GM12878 (cell line): ENCODE data around the gene CCR1. TPM values are rescaled to one million over a fixed set of nuclear protein-coding genes. Genes with fewer than 3 reads are reported as not detected.

ENCODE experiments used
- ATAC-seq: fragments of 200-7000 bp; cut with Tn5 transposase; 3 replicates; pipeline ENCODE4 v1.9.1; 2020; ENCODE audit warnings: mild to moderate bottlenecking, moderate library complexity
- BruUV-seq: library from RNA; stranded (reverse); fragments of 400-500 nt; replicated peaks from 2 replicates; lab custom pipeline; 2021; lab: Mats Ljungman, UMichigan
- CTCF ChIA-PET: fragments of 300-600 bp; sonication (Branson Sonifier 250); formaldehyde crosslinking; extraction: SDS; loops from one replicate; lab custom pipeline; 2021; ENCODE audit warnings: inconsistent platforms; lab: Yijun Ruan, JAX
- POLR2A ChIA-PET: fragments of 350-600 bp; formaldehyde crosslinking; extraction: SDS; loops from one replicate; lab custom pipeline; 2021; ENCODE audit warnings: inconsistent platforms; lab: Charles Lee
- RAD21 ChIA-PET: fragments of 300-600 bp; sonication (Branson Sonifier 250); formaldehyde crosslinking; loops from one replicate; lab custom pipeline; 2023; ENCODE audit warnings: antibody characterized with exemption; ENCODE audit not compliant: unreplicated experiment; lab: Charles Lee
- SMC1A ChIA-PET: fragments of 300-600 bp; sonication (Branson Sonifier 250); formaldehyde crosslinking; loops from one replicate; lab custom pipeline; 2023; ENCODE audit not compliant: unreplicated experiment, uncharacterized antibody; lab: Charles Lee
- DNase-seq: peaks from one replicate; pipeline ENCODE4 v3.0.0-alpha.2; 2011; ENCODE audit warnings: low read depth, low spot score
- FAIRE-seq: peaks from 3 replicates; lab custom pipeline; 2011; peaks lifted over from hg19 to GRCh38; lab: Jason Lieb, UNC
- H2AFZ ChIP-seq: 2 replicates; pipeline ENCODE4 v1.6.0; 2011; ENCODE audit warnings: low read depth, low read length, control low read depth; ENCODE audit not compliant: control insufficient read depth
- H3K27ac ChIP-seq: 2 replicates; pipeline ENCODE4 v1.5.1; 2011; ENCODE audit warnings: control low read depth; ENCODE audit not compliant: control insufficient read depth, insufficient read depth
- H3K27me3 ChIP-seq, 2 experiments: replicated peaks in 1 of 2; 2 replicates each; pipeline versions ENCODE4 v1.6.0 to v1.6.1; 2011; ENCODE audit warnings: low read length in 1 of 2; ENCODE audit not compliant: control insufficient read depth in 2 of 2, insufficient read depth in 2 of 2
- H3K36me3 ChIP-seq, 2 experiments: 2 replicates each; pipeline ENCODE4 v1.5.1; 2011; ENCODE audit warnings: low read length in 1 of 2; ENCODE audit not compliant: control insufficient read depth in 2 of 2, insufficient read depth in 2 of 2
- H3K4me1 ChIP-seq: 2 replicates; pipeline ENCODE4 v1.6.1; 2011; ENCODE audit warnings: mild to moderate bottlenecking, low read length, moderate library complexity, mixed read lengths; ENCODE audit not compliant: control insufficient read depth, insufficient read depth
- H3K4me2 ChIP-seq: 2 replicates; pipeline ENCODE4 v1.6.0; 2011; ENCODE audit warnings: control low read depth; ENCODE audit not compliant: control insufficient read depth, insufficient read depth
- H3K4me3 ChIP-seq: fragments of 200-600 bp; sonication (generic); 2 replicates; pipeline ENCODE4 v1.5.1; 2016
- H3K79me2 ChIP-seq: 2 replicates; pipeline ENCODE4 v1.6.0; 2011; ENCODE audit warnings: low read length; ENCODE audit not compliant: control insufficient read depth, insufficient read depth
- H3K9ac ChIP-seq: 2 replicates; pipeline ENCODE4 v1.8.0; 2011; ENCODE audit warnings: low read length, control low read depth, mixed read lengths; ENCODE audit not compliant: control insufficient read depth, insufficient read depth
- H3K9me3 ChIP-seq: replicated peaks from 3 replicates; pipeline ENCODE4 v1.5.1; 2011; ENCODE audit warnings: mild to moderate bottlenecking, low read length; ENCODE audit not compliant: control insufficient read depth, insufficient read depth
- H4K20me1 ChIP-seq: 2 replicates; pipeline ENCODE4 v1.6.0; 2011; ENCODE audit not compliant: control insufficient read depth, insufficient read depth
- BCL3 ChIP-seq: IDR thresholded peaks from 2 replicates; pipeline ENCODE4 v1.6.1; 2011; ENCODE audit warnings: borderline replicate concordance, low read depth, mild to moderate bottlenecking, moderate library complexity, low read length; ENCODE audit not compliant: insufficient read depth, poor library complexity, severe bottlenecking
- EED ChIP-seq: sonication (generic); IDR thresholded peaks from 2 replicates; pipeline ENCODE4 v1.6.1; 2016; ENCODE audit warnings: antibody characterized with exemption, low read depth
- HDAC2 ChIP-seq: fragments of 200-600 bp; sonication (generic); IDR thresholded peaks from 2 replicates; pipeline ENCODE4 v1.6.1; 2017
- IRF5 ChIP-seq: fragments of 450-650 bp; IDR thresholded peaks from 2 replicates; pipeline ENCODE4 v1.6.1; 2017; ENCODE audit warnings: borderline replicate concordance
- RELB ChIP-seq: fragments of 450-650 bp; IDR thresholded peaks from 2 replicates; pipeline ENCODE4 v1.6.1; 2017; ENCODE audit warnings: low read depth, mild to moderate bottlenecking, moderate library complexity
- REST ChIP-seq: IDR thresholded peaks from 2 replicates; pipeline ENCODE4 v1.6.1; 2012; ENCODE audit warnings: mild to moderate bottlenecking, low read depth, low read length
- SMC3 ChIP-seq: IDR thresholded peaks from 2 replicates; pipeline ENCODE4 v1.6.1; 2011; ENCODE audit warnings: low read length, improper control_type of control experiment, borderline replicate concordance
- TARDBP ChIP-seq: IDR thresholded peaks from 2 replicates; pipeline ENCODE4 v1.6.1; 2016; ENCODE audit warnings: borderline replicate concordance
- USF2 ChIP-seq: IDR thresholded peaks from 2 replicates; pipeline ENCODE4 v1.6.1; 2011; ENCODE audit warnings: low read depth, low read length, improper control_type of control experiment, borderline replicate concordance
- ZBTB33 ChIP-seq: fragments of 450-650 bp; IDR thresholded peaks from 2 replicates; pipeline ENCODE4 v1.6.1; 2017; ENCODE audit warnings: mild to moderate bottlenecking
- WGBS: methylation state at CpG from one replicate; pipeline ENCODE4 v1.1.6; 2016; ENCODE audit warnings: low lambda C conversion rate; ENCODE audit not compliant: insufficient replicate concordance, insufficient coverage; ENCODE audit errors: missing lambda C conversion rate; 5-methylcytosine and 5-hydroxymethylcytosine counted together
- in situ Hi-C: fragments of 300-500 bp; cut with MboI; formaldehyde crosslinking; loops from 9 replicates; pipeline ENCODE4 v1.14.3; 2018; ENCODE audit warnings: mixed read lengths
- intact Hi-C: fragments of 100-400 bp; cut with micrococcal nuclease; formaldehyde crosslinking; loops from one replicate; pipeline ENCODE4 v1.14.2; 2022; ENCODE audit not compliant: unreplicated experiment
- polyA plus RNA-seq, 11 experiments: library from polyadenylated mRNA; depleted of rRNA in 4 of 11; unstranded in 6 of 11; stranded (reverse) in 5 of 11; fragments of >200 nt; fragmentation: Nextera tagmentation in 4 of 11; fragmentation: Illumina TruSeq in 1 of 11; extraction: Ambion mirVana in 4 of 11; extraction: Trizol in 1 of 11; gene quantifications; 1 replicate in 1 of 11; 2 replicates in 10 of 11; pipeline versions ENCODE4 v1.2.1 to v1.2.3, GENCODE V29; 2011 to 2016; ENCODE audit warnings: inconsistent platforms in 2 of 11, missing spikeins in 2 of 11, low read depth in 1 of 11
- total RNA-seq, 4 experiments: library from RNA; depleted of rRNA in 3 of 4; stranded (reverse); fragments of >200 nt in 3 of 4; fragmentation: Illumina TruSeq in 1 of 4; extraction: Trizol in 1 of 4; gene quantifications; 2 replicates each; pipeline versions ENCODE4 v1.2.1 to v1.2.3, GENCODE V29; 2013 to 2021

Gene CCR1
- total and polyA plus RNA-seq, 10 of the 15 experiments (the other 5 are each of a cell fraction or from before 2014, with no cell fraction given), result 2.3 to 11.0 (median 7.8) TPM

- in situ Hi-C loops, result loop anchor here (5.0 kb wide), 1 partner anchor 109 kb away; no protein-coding TSS in a partner anchor
- ATAC-seq (no peak), DNase-seq (no peak), FAIRE-seq (no peak)
- intact Hi-C loops, result loop anchor here (5.0 kb wide), 1 partner anchor 614 kb away; the partner anchor contains the start of gene LIMD1
- SMC1A ChIA-PET, result interaction anchor here (0.9 to 7.8 kb wide), 13 partner anchors 10 to 268 kb away, joined by 3 to 342 read pairs (median 23); partner anchors contain the start of gene CCR5
- CTCF ChIA-PET, result interaction anchor here (2.2 to 7.7 kb wide), 6 partner anchors 9 to 267 kb away, joined by 8 to 396 read pairs (median 48); partner anchors contain the start of gene CCR5
- Histone ChIP-seq H3K79me2 (no peaks in the 10 kb centered on the region; the same call in 1 of the 2 replicates), H3K4me3 (no peak overlapping the region; the same call in 1 of the 2 replicates), H3K4me1 (peaks cover 23% of the 10 kb centered on the region), H3K4me2 (peak overlapping the region; percentile 75), H4K20me1 (no peaks in the 10 kb centered on the region), H3K27me3 (no peaks in the 10 kb centered on the region), H3K9ac (peak overlapping the region; percentile 15; the same call in 1 of the 2 replicates), H3K9me3 (no peaks in the 10 kb centered on the region), H3K36me3 (no peaks in the 10 kb centered on the region), H3K27ac (no peak overlapping the region), H2AFZ (no peak overlapping the region)
- WGBS, result 72% methylated on average over 6 of the region's 6 CpGs
- POLR2A ChIA-PET, result interaction anchor here (1.0 to 3.8 kb wide), 3 partner anchors 107 to 115 kb away, joined by 3 to 18 read pairs (median 4); no protein-coding TSS in a partner anchor
- RAD21 ChIA-PET, result interaction anchor here (1.6 to 7.7 kb wide), 10 partner anchors 9 to 267 kb away, joined by 4 to 268 read pairs (median 18); partner anchors contain the start of gene CCR5
- no TSS peak for BruUV-seq
- TF ChIP-seq SMC3 (no peak), REST (no peak), IRF5 (no peak), BCL3 (no peak), USF2 (no peak), ZBTB33 (no peak), TARDBP (no peak), EED (no peak), RELB (no peak), HDAC2 (no peak)
Observed at GRCh38 chr3:46206282-46207015, 1.7 kb downstream of the CCR1 start.
